Heart right ventricle (tissue), 16 donors: ENCODE measurements around the gene SECTM1. TPM values are rescaled to one million over a fixed set of nuclear protein-coding genes. Genes with fewer than 3 reads are reported as not detected.

ENCODE experiments used
- ATAC-seq, 8 donors: fragments of 200-7000 bp; cut with Tn5 transposase; one replicate each; pipeline ENCODE4 v1.9.1; 2020; ENCODE audit warnings: mild to moderate bottlenecking in 8 of 8, moderate library complexity in 8 of 8, moderate number of reproducible peaks in 1 of 8
- DNase-seq, 2 donors: peaks; one replicate each; pipeline ENCODE4 v3.0.0-alpha.2; 2020
- H3K27ac ChIP-seq, 10 donors: fragments of 200-600 bp; sonication (generic) in 2 of 10; one replicate each; pipeline versions ENCODE4 v1.5.0 to v1.8.0; 2020 to 2022; ENCODE audit warnings: mild to moderate bottlenecking in 3 of 10
- H3K27me3 ChIP-seq, 7 donors: fragments of 200-600 bp; one replicate each; pipeline ENCODE4 v1.8.0; 2021 to 2022; ENCODE audit warnings: mild to moderate bottlenecking in 2 of 7
- H3K36me3 ChIP-seq, 9 donors: fragments of 200-600 bp; sonication (generic) in 1 of 9; one replicate each; pipeline versions ENCODE4 v1.5.0 to v1.8.0; 2020 to 2022; ENCODE audit warnings: mild to moderate bottlenecking in 2 of 9
- H3K4me1 ChIP-seq, 9 donors: fragments of 200-600 bp; sonication (generic) in 1 of 9; one replicate each; pipeline versions ENCODE4 v1.5.0 to v1.8.0; 2020 to 2022; ENCODE audit warnings: mild to moderate bottlenecking in 4 of 9
- H3K4me3 ChIP-seq, 10 donors: fragments of 200-600 bp; sonication (generic) in 2 of 10; one replicate each; pipeline versions ENCODE4 v1.5.0 to v1.8.0; 2020 to 2022; ENCODE audit warnings: mild to moderate bottlenecking in 7 of 10, moderate library complexity in 2 of 10
- H3K9me3 ChIP-seq, 11 donors: fragments of 200-600 bp in 10 of 11; sonication (generic) in 2 of 11; one replicate each; pipeline versions ENCODE4 v1.5.0 to v1.8.0; 2013 to 2022; ENCODE audit warnings: mild to moderate bottlenecking in 2 of 11, control low read depth in 1 of 11, moderate library complexity in 1 of 11
- WGBS, 2 donors: extraction: QIAGEN DNeasy Blood & Tissue Kit; methylation state at CpG; one replicate each; pipeline ENCODE4 v1.1.7; 2013; ENCODE audit warnings: inconsistent platforms in 1 of 2; 5-methylcytosine and 5-hydroxymethylcytosine counted together
- intact Hi-C, 10 donors: fragments of 100-400 bp; cut with DNase I; formaldehyde crosslinking; loops; one replicate each; pipeline versions ENCODE4 v1.11.1 to v1.14.2; 2022
- polyA plus RNA-seq, 2 donors: library from polyadenylated mRNA; stranded (reverse); fragments of 200-250 nt; gene quantifications; one replicate each; pipeline ENCODE4 v1.2.3, GENCODE V29; 2013
- total RNA-seq, 10 donors: library from RNA; stranded (reverse); fragmentation: NEBNext Ultra II Directional in 3 of 10; extraction: Animal tissue kit (Norgen Biotek cat#: 25700) in 3 of 10; gene quantifications; one replicate each; pipeline versions ENCODE4 v1.2.1 to v1.2.4, GENCODE V29; 2021 to 2023
- TF ChIP-seq, protein P1 (sequence below), 9 donors: fragments of 200-600 bp; sonication (generic) in 2 of 9; IDR thresholded peaks; one replicate each; pipeline versions ENCODE4 v1.5.0 to v1.8.0; 2021 to 2022; ENCODE audit warnings: antibody characterized with exemption in 9 of 9, mild to moderate bottlenecking in 5 of 9, moderate library complexity in 1 of 9
- donor health status: Arrhythmogenic right ventricular cardiomyopathy.
- donor health status: ischemic (EF 13 %, LVEDD 7.1; RV severe dilation, severe dysfunction).
- donor health status: healthy with polysubstance abuse.
- donor health status: DM: no; HTN: yes; CAD: no.
- donor health status: DM: no; HTN: no; CAD: no.
- donor health status: ischemic (EF 25% LVEDD 6.9; RV normal size, moderate dysfunction).
- donor health status: ischemic (EF 25% LVEDD 5.7; RV mildly dilated, moderate dysfunction).
- donor health status: healthy.
- donor health status: DM: yes; HTN: yes; CAD: no.
- donor health status: Ischemic cardiomyopathy.
- donor health status: ischemic (EF 35%, LVEDD 5.7; RV mildly dilated, moderate dysfunction).
- donor health status: nonischemic (EF 11% LVEDD 7.7; RV severe dilation, severe dysfunction).
- donor health status: DM: yes; HTN: yes; CAD: no.
- donor health status: PGD.
- donor health status: ischemic (EF 29% LVEDD 5.4; RV normal size, mild dysfunction).
- donor health status: nonischemic (EF 23%, LVEDD 6.1; RV moderate dilation, normal function).

The SECTM1 gene
- total and polyA plus RNA-seq, 12 donors: 1.7 to 29.9 (median 3.6) TPM

DNA sequence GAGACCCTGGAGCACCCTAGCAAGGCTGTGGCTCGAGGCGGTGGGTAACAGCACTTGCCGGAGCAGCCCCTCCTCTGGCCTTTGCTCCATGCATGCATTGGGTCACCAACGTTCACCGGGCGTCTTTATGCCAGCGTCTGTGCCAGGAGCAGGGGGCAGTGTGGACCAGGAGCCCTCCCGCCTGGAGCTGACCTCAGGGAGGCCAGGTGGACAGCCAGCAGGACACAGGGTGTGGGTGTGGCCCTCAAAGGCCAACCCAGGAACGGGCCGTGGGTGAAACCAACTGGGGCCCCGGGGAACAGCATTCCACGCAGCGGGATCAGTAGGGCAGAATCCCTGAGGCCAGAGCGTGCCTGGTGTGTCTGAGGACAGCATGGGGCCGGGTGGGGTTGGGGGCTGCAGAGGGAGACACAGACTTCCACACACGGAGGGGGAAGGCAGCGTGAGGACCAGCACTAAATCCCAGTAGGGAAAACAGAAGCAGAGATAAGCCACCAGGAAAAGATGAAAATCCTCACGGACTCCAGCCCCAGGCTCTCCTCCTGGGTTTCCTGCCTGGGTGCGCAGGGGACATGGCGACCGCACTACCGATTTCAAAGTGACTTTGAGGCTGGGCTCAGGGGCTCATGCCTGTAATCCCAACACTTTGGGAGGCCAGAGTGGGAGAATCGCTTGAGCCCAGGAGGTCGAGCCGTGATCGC is 13.3 kb downstream of the SECTM1 start:
- H3K27ac ChIP-seq: no peak overlapping the region
- H3K4me1 ChIP-seq: peaks cover 0 to 22% (median 7%) of the 10 kb centered on the region in 9 donors
- intact Hi-C loops: loop anchor here (2.0 to 10.0 kb wide), 10 partner anchors 19 to 285 kb away; partner anchors contain the start of genes DCXR (in 1 of the 10) and RAC3 (in 1 of the 10)
- peaks cover 9 to 31% (median 21%) of the 10 kb centered on the region in 7 donors for H3K27me3 ChIP-seq
- no peak overlapping the region for H3K4me3 ChIP-seq
- no peaks in the 10 kb centered on the region for H3K9me3 ChIP-seq
- H3K36me3 ChIP-seq: peaks cover 0 to 6% (median 0%) of the 10 kb centered on the region in 9 donors
- TF ChIP-seq, protein P1, sequence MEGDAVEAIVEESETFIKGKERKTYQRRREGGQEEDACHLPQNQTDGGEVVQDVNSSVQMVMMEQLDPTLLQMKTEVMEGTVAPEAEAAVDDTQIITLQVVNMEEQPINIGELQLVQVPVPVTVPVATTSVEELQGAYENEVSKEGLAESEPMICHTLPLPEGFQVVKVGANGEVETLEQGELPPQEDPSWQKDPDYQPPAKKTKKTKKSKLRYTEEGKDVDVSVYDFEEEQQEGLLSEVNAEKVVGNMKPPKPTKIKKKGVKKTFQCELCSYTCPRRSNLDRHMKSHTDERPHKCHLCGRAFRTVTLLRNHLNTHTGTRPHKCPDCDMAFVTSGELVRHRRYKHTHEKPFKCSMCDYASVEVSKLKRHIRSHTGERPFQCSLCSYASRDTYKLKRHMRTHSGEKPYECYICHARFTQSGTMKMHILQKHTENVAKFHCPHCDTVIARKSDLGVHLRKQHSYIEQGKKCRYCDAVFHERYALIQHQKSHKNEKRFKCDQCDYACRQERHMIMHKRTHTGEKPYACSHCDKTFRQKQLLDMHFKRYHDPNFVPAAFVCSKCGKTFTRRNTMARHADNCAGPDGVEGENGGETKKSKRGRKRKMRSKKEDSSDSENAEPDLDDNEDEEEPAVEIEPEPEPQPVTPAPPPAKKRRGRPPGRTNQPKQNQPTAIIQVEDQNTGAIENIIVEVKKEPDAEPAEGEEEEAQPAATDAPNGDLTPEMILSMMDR (IDR thresholded peaks at IDR 0.05): no peak
- 65 to 69% methylated on average over 26 of the region's 26 CpGs for WGBS, 2 donors
- DNase-seq (peak in 1 of 2 donors; percentile 10), ATAC-seq (no peak)

DNA sequence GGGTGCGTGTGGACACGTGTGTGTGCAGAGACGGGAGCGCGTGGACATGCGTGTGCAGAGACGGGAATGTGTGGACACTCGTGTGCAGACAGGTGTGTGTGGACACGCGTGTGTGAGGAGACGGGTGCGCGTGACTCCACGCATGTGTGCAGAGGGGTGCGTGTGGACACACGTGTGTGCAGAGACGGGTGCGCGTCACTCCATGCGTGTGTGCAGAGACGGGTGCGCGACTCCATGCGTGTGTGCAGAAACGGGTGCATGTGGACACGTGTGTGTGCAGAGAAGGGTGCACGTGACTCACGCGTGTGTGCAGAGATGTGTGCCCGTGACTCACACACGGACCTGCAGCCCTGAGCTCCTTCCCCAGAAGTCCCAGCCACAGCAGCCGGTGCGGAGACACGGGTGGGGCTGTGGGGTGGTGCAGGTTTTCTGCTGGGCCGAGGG is 13.9 kb downstream of the SECTM1 start:
- peaks cover 0 to 28% (median 7%) of the 10 kb centered on the region in 9 donors for H3K4me1 ChIP-seq
- ATAC-seq: no peak
- TF ChIP-seq, protein P1 (IDR thresholded peaks at IDR 0.05): no peak

DNA sequence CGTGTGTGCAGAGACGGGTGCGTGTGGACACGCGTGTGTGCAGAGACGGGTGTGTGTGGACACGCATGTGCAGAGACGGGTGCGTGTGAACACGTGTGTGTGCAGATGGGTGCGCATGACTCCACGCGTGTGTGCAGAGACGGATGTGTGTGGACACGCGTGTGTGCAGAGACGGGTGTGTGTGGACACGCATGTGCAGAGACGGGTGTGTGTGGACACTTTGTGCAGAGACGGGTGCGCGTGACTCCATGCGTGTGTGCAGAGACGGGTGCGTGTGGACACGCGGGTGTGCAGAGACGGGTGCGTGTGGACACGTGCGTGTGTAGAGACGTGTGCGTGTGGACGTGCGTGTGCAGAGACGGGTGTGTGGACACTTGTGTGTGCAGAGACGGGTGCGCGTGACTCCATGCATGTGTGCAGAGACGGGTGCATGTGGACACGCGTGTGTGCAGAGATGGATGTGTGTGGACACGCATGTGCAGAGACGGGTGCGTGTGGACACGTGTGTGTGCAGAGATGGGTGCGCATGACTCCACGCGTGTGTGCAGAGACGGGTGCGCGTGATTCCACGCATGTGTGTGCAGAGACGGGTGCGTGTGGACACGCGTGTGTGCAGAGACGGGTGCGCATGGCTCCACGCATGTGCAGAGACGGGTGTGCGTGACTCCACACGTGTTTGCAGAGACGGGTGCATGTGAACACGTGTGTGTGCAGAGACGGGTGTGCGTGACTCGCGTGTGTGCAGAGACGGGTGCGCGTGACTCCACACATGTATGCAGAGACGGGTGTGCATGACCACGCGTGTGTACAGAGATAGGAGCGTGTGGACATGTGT is 14.6 kb downstream of the SECTM1 start:
- peaks cover 0 to 6% (median 0%) of the 10 kb centered on the region in 9 donors for H3K36me3 ChIP-seq
- peaks cover 0 to 31% (median 7%) of the 10 kb centered on the region in 9 donors for H3K4me1 ChIP-seq
- H3K27me3 ChIP-seq: peaks cover 17 to 44% (median 32%) of the 10 kb centered on the region in 7 donors
- H3K27ac ChIP-seq: no peak overlapping the region
- TF ChIP-seq, protein P1 (IDR thresholded peaks at IDR 0.05): no peak
- no peak overlapping the region for H3K4me3 ChIP-seq
- DNase-seq (no peak), ATAC-seq (no peak)
- intact Hi-C loops: loop anchor here in 1 of 10 donors (5.0 kb wide), 1 partner anchor 62 kb away; no protein-coding TSS in a partner anchor
- 95 to 97% methylated on average over 76 of the region's 76 CpGs for WGBS, 2 donors
- H3K9me3 ChIP-seq: no peaks in the 10 kb centered on the region

More for the DNA sequence above, 13.9 kb downstream of the SECTM1 start:
- no peak for DNase-seq
- H3K9me3 ChIP-seq: no peaks in the 10 kb centered on the region
- no peak overlapping the region for H3K4me3 ChIP-seq
- WGBS, 2 donors: 94 to 95% methylated on average over 35 of the region's 35 CpGs
- intact Hi-C loops: loop anchor here (2.0 to 10.0 kb wide), 11 partner anchors 19 to 285 kb away; partner anchors contain the start of genes DCXR (in 1 of the 10) and RAC3 (in 1 of the 10)
- no peak overlapping the region for H3K27ac ChIP-seq
- peaks cover 15 to 37% (median 26%) of the 10 kb centered on the region in 7 donors for H3K27me3 ChIP-seq
- H3K36me3 ChIP-seq: peaks cover 0 to 6% (median 0%) of the 10 kb centered on the region in 9 donors

DNA sequence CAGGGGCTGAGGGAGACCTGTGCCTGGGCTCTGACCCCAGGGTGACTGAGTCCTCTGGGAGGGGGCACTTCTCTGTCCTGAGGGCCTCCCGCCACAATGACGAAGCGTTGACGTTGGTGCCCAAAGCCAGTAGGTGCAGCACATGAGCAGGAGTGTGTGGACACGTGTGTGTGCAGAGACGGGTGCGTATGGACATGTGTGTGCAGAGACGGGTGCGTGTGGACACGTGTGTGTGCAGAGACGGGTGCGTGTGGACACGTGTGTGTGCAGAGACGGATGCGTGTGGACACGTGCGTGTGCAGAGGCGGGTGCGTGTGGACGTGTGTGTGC is 15.4 kb downstream of the SECTM1 start:
- intact Hi-C loops: loop anchor here in 1 of 10 donors (5.0 kb wide), 1 partner anchor 61 kb away; no protein-coding TSS in a partner anchor
- Histone ChIP-seq H3K4me1 (peaks cover 0 to 31% (median 7%) of the 10 kb centered on the region in 9 donors), H3K9me3 (no peaks in the 10 kb centered on the region), H3K4me3 (no peak overlapping the region), H3K27ac (no peak overlapping the region), H3K27me3 (peaks cover 17 to 52% (median 40%) of the 10 kb centered on the region in 7 donors), H3K36me3 (peaks cover 0 to 6% (median 0%) of the 10 kb centered on the region in 9 donors)
- no peak for DNase-seq
- WGBS, 2 donors: 97 to 98% methylated on average over 20 of the region's 20 CpGs
- ATAC-seq: no peak
- TF ChIP-seq, protein P1 (IDR thresholded peaks at IDR 0.05): no peak
